KBM-7 (cell line): ENCODE data around the gene MERTK.
"Not testable (repeated sequence)": the region's sequence is repeated elsewhere in the genome, so short reads cannot be mapped to it uniquely, and the experiment has no call there.

Source experiments
- DNase-seq: peaks from one replicate; pipeline ENCODE4 v3.0.0-alpha.2; 2015
- in situ Hi-C: fragments of 300-500 bp; cut with MboI; formaldehyde crosslinking; loops from 2 replicates; pipeline ENCODE4 v1.14.3; 2020; ENCODE audit warnings: low sequenced_read_pairs, low pct_unique_long_range_greater_than_20kb, mixed read lengths

MERTK gene

GRCh38 chr2:111936881-111937280, 38.5 kb downstream of the MERTK start:
- in situ Hi-C loops = no loop called here
- DNase-seq = no peak

GRCh38 chr2:111938392-111938791, 40.0 kb downstream of the MERTK start:
- in situ Hi-C loops = no loop called here
- DNase-seq = no peak

GRCh38 chr2:111940333-111941196, 42.2 kb downstream of the MERTK start:
- DNase-seq = no peak
- in situ Hi-C loops = no loop called here

- in situ Hi-C loops = no loop called here
- DNase-seq = no peak
Observed at GRCh38 chr2:111941531-111941930, 43.1 kb downstream of the MERTK start.

GRCh38 chr2:111944531-111945210, 46.3 kb downstream of the MERTK start:
- in situ Hi-C loops = no loop called here
- peak; percentile 59 for DNase-seq

GRCh38 chr2:111945444-111946293, 47.3 kb downstream of the MERTK start:
- in situ Hi-C loops = no loop called here
- no peak for DNase-seq

- in situ Hi-C loops = no loop called here
- no peak for DNase-seq
Observed at GRCh38 chr2:111946294-111947114, 48.1 kb downstream of the MERTK start.

GRCh38 chr2:111947219-111947618, 48.8 kb downstream of the MERTK start:
- in situ Hi-C loops = no loop called here
- DNase-seq = no peak

- in situ Hi-C loops = no loop called here
- DNase-seq = no peak
Observed at GRCh38 chr2:111948832-111949231, 50.4 kb downstream of the MERTK start.

- in situ Hi-C loops = no loop called here
- no peak for DNase-seq
Observed at GRCh38 chr2:111950236-111950635, 51.8 kb downstream of the MERTK start.

- in situ Hi-C loops = no loop called here
- DNase-seq = no peak
Observed at GRCh38 chr2:111951486-111951885, 53.1 kb downstream of the MERTK start.

- no peak for DNase-seq
- in situ Hi-C loops = no loop called here
Observed at GRCh38 chr2:111952871-111953452, 54.6 kb downstream of the MERTK start.

GRCh38 chr2:111954602-111955332, 56.4 kb downstream of the MERTK start:
- in situ Hi-C loops = no loop called here
- DNase-seq = no peak

GRCh38 chr2:111957872-111958354, 59.5 kb downstream of the MERTK start:
- in situ Hi-C loops = no loop called here

GRCh38 chr2:111958901-111959300, 60.5 kb downstream of the MERTK start:
- in situ Hi-C loops = no loop called here
- no peak for DNase-seq

More at GRCh38 chr2:111957872-111958354, 59.5 kb downstream of the MERTK start:
- DNase-seq = no peak

- no peak for DNase-seq
- in situ Hi-C loops = no loop called here
Observed at GRCh38 chr2:111961663-111962062, 63.3 kb downstream of the MERTK start.

- DNase-seq, in situ Hi-C loops: not testable (repeated sequence)
Observed at GRCh38 chr2:111963086-111963485, 64.7 kb downstream of the MERTK start.

GRCh38 chr2:111963508-111963907, 65.1 kb downstream of the MERTK start:
- DNase-seq, in situ Hi-C loops: not testable (repeated sequence)
